NB4 (cell line): Measurements from ENCODE around the gene RGS9BP.

Experiments
- TF ChIP-seq, protein P1 (sequence below): IDR thresholded peaks from one replicate; pipeline ENCODE4 v1.5.1; 2012; ENCODE audit warnings: low read depth, low read length
- TF ChIP-seq, protein P2 (sequence below): IDR thresholded peaks from 2 replicates; pipeline ENCODE4 v1.6.1; 2011; ENCODE audit warnings: low read depth, low read length

DNA sequence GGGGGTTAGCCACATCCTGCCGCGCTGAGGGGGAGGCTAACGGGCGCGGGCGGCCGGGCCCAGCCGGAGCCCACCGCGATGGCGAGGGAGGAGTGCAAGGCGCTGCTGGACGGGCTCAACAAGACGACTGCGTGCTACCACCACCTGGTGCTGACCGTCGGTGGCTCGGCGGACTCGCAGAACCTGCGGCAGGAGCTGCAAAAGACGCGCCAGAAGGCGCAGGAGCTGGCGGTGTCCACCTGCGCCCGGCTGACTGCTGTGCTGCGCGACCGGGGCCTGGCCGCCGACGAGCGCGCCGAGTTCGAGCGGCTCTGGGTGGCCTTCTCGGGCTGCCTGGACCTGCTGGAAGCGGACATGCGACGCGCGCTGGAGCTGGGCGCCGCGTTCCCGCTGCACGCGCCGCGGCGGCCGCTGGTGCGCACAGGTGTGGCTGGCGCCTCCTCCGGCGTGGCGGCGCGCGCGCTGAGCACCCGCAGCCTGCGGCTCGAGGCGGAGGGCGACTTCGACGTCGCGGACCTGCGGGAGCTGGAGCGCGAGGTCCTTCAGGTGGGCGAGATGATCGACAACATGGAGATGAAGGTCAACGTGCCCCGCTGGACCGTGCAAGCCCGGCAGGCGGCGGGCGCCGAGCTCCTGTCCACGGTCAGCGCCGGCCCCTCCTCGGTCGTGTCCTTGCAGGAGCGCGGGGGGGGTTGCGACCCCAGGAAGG, 692 bp downstream of the RGS9BP start:
- TF ChIP-seq, protein P1, sequence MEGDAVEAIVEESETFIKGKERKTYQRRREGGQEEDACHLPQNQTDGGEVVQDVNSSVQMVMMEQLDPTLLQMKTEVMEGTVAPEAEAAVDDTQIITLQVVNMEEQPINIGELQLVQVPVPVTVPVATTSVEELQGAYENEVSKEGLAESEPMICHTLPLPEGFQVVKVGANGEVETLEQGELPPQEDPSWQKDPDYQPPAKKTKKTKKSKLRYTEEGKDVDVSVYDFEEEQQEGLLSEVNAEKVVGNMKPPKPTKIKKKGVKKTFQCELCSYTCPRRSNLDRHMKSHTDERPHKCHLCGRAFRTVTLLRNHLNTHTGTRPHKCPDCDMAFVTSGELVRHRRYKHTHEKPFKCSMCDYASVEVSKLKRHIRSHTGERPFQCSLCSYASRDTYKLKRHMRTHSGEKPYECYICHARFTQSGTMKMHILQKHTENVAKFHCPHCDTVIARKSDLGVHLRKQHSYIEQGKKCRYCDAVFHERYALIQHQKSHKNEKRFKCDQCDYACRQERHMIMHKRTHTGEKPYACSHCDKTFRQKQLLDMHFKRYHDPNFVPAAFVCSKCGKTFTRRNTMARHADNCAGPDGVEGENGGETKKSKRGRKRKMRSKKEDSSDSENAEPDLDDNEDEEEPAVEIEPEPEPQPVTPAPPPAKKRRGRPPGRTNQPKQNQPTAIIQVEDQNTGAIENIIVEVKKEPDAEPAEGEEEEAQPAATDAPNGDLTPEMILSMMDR, result no peak
- TF ChIP-seq, protein P2, sequence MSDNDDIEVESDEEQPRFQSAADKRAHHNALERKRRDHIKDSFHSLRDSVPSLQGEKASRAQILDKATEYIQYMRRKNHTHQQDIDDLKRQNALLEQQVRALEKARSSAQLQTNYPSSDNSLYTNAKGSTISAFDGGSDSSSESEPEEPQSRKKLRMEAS, result no peak
